Endothelial cell of umbilical vein (primary cell): ENCODE results near the gene SCTR.

ENCODE experiments used
- CTCF ChIP-seq, 2 donors: IDR thresholded peaks; 1 replicate in 1 of 2; 2 replicates in 1 of 2; pipeline ENCODE4 v1.5.1; 2011; ENCODE audit warnings: low read length in 2 of 2, mild to moderate bottlenecking in 2 of 2, moderate library complexity in 2 of 2, control low read depth in 1 of 2, inconsistent platforms in 1 of 2, low read depth in 1 of 2; ENCODE audit not compliant: insufficient read depth in 1 of 2; ENCODE audit errors: extremely low read depth in 1 of 2
- EZH2 ChIP-seq: IDR thresholded peaks from 2 replicates; pipeline ENCODE4 v1.6.1; 2012; ENCODE audit warnings: borderline replicate concordance, low read depth, mild to moderate bottlenecking, moderate library complexity, low read length, inconsistent platforms; ENCODE audit not compliant: severe bottlenecking
- FOS ChIP-seq: IDR thresholded peaks from 2 replicates; pipeline ENCODE4 v1.6.1; 2011; ENCODE audit warnings: mild to moderate bottlenecking, low read length, moderate library complexity, borderline replicate concordance; ENCODE audit not compliant: insufficient read depth
- JUN ChIP-seq: IDR thresholded peaks from 2 replicates; pipeline ENCODE4 v1.6.1; 2011; ENCODE audit warnings: borderline replicate concordance, low read depth; ENCODE audit not compliant: insufficient read length, insufficient read depth
- POLR2A ChIP-seq: IDR thresholded peaks from 2 replicates; pipeline ENCODE4 v1.6.1; 2012; ENCODE audit warnings: low read depth, mild to moderate bottlenecking, control low read depth, low read length
- POLR2AphosphoS5 ChIP-seq: IDR thresholded peaks from 2 replicates; pipeline ENCODE4 v1.6.1; 2012; ENCODE audit warnings: low read depth, mild to moderate bottlenecking, control low read depth, low read length, moderate library complexity; ENCODE audit not compliant: insufficient read depth
- TF ChIP-seq, protein P1 (sequence below): IDR thresholded peaks from 2 replicates; pipeline ENCODE4 v1.6.1; 2011; ENCODE audit not compliant: insufficient read depth, insufficient read length

DNA sequence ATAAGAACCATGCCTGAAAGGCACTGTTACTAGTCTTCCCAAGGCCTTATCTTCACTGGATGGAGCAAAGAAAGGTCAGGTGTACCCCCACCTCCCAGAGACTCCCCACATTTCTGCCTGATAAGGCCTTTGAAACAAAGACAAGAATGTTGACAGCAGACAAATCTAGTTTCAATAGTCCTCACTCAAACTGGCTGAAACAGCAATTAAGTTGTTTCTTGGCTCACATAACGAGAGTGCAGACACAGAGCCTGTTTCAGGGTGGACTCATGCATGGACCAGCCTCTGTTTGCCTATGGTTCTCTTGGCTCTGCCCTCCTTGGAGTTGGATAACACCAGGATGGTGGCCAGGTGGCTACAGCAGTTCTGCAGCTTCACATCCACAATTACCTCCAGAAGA lies 12.4 kb upstream of the SCTR start:
- TF ChIP-seq CTCF (IDR thresholded peaks at IDR 0.05; ENCODE audit: extremely low read depth in 1 of 2, insufficient read depth in 1 of 2, low read depth in 1 of 2, low read length in 2 of 2) (no peak), EZH2 (no peak), POLR2A (no peak), JUN (no peak), POLR2AphosphoS5 (no peak), FOS (no peak)
- TF ChIP-seq, protein P1, sequence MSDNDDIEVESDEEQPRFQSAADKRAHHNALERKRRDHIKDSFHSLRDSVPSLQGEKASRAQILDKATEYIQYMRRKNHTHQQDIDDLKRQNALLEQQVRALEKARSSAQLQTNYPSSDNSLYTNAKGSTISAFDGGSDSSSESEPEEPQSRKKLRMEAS = no peak
